ENCODE measurements around the gene ARHGEF17. TPM values are rescaled to one million over a fixed set of nuclear protein-coding genes. Genes with fewer than 3 reads are reported as not detected.
A peak's percentile ranks its signal among the peaks of the same experiment; 100 is the strongest.

The ARHGEF17 gene
- total RNA-seq, 1 experiment from 2014 or later: 3.3 TPM

DNA sequence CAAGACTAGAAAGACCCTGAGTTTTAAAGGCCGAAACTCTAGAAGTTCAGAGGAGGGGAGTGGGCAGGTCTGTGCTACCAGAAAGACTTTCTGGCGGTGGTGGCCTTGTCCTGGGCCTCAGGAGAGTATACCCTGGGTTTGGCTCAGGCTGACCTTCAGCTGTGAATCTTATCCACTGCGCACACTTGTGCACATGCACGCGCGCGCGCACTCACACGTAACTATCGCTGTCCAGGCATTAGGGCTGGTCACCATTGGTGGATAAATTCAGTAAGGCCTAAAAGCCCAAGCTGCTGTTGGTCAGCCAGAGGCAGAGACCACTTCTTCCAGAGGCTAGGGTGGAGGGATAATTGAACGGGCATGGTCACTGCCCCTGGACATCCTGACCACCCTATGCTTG is 25.1 kb downstream of the ARHGEF17 start:
- no peak for DNase-seq (ENCODE audit: low spot score)

DNA sequence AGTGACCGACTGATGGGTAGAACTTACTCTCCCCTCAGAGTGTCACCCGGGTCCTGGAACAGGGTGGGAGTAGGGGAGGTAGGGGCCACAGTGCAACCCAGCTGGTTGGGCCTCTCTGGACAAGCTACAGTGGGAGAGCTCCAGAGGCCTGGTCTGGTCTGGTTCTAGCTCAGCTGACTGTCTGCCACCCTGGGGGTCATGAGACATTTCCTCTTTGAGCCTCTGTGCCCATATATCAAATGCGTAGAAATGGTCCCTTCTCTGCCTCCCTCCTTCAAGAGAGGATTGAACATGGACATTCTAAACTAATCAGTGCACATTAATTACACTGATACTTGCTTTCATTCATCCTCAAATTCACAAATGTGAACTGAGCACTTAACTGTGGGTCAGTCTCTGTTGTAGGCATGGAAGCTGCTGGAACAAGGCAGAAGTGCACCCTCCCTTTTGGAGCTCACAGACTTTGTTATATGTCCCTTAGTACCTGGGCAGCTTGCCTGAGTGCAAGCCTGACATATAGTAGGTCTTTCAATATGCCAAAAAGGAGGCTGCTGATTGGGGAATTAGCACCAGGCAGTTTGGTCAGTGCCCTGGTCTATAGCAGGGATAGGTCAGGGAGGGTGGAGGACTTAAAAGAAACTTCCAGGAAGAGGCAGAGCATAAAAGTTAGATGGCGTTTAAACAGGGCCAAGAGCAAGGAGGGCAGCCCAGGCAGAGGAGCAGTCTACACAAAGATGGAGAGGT is 25.7 kb downstream of the ARHGEF17 start:
- DNase-seq (ENCODE audit: low spot score): no peak

GRCh38 chr11:73334384-73335203 is 26.5 kb downstream of the ARHGEF17 start:
- DNase-seq (ENCODE audit: low spot score): peak; percentile 61

DNA sequence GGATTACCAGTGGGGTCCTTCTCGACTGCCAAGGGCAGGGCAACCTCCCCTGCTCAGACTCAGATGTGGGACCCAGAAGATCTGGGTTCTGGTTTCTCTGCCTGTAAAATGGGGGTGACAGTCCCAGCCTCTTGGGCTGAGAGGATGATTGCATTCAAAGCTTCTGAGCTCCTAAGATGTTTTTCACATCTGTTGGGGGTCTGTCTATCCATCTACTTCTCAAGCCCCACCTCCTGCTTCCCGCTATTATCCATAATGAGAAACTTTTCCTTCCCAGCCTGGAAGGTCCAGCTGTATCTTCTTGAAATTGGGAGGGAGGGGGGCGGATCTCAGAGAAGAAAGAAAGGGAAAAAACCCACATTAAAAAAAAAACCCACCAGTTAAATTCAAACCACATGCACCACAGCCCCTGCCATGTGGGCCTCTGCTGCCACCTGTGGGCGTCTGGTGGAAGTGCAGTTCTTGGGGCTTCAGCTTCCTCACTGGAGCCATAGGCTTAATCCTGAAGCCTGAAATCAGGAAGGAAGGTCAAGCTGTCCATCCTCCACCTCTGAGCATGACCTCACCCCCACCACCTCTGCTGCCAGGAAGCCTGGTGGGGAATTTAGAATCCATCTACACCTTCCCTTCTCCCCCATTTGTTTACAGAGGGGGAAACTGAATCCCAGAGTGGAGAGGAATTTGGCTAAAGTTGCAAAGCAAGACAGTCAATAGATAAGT is 27.3 kb downstream of the ARHGEF17 start:
- DNase-seq (ENCODE audit: low spot score): peak; percentile 55

GRCh38 chr11:73337846-73338245 is 29.8 kb downstream of the ARHGEF17 start:
- no peak for DNase-seq (ENCODE audit: low spot score)

DNA sequence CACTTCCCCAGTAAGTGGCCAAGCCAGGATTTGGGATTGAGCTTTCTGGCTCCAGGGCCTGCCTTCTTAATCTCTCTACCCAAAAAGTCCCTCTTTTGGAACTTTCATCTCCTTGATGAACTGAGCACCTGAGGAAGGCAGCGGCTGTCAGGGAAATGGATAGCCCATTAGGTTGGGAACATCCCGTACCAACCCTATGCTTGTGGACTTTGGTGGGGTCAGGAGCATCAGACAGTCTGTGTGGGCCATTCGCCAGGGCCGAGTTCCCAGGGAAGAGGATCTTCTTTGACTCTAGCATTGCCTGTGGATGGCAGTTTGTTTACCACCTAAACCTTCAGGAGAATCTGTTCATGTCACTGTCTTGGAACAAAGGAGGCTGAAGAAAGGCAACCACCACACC is 30.2 kb downstream of the ARHGEF17 start:
- DNase-seq (ENCODE audit: low spot score): no peak

GRCh38 chr11:73340164-73340563 is 32.1 kb downstream of the ARHGEF17 start:
- no peak for DNase-seq (ENCODE audit: low spot score)

DNA sequence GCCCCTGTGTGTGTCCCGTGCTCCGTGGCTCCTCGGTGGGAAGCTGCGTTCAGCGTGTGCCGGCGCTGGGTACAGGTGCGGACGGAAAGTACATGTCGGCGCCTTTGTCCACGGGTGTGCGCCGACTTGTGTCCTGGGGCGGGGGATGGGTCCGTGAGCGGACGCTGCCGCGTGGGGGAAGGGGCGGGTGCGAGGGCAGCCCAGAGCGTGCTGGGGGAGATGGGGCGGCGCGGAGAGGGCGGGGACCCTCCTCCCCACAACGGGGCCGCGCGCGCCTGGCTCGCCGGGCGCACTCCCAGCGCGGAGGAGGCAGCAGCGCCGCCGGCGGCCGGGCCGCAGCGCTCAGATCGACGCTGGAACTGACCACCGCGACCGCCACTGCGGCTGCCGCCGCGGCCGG is 34.6 kb downstream of the ARHGEF17 start:
- no peak for DNase-seq (ENCODE audit: low spot score)

DNA sequence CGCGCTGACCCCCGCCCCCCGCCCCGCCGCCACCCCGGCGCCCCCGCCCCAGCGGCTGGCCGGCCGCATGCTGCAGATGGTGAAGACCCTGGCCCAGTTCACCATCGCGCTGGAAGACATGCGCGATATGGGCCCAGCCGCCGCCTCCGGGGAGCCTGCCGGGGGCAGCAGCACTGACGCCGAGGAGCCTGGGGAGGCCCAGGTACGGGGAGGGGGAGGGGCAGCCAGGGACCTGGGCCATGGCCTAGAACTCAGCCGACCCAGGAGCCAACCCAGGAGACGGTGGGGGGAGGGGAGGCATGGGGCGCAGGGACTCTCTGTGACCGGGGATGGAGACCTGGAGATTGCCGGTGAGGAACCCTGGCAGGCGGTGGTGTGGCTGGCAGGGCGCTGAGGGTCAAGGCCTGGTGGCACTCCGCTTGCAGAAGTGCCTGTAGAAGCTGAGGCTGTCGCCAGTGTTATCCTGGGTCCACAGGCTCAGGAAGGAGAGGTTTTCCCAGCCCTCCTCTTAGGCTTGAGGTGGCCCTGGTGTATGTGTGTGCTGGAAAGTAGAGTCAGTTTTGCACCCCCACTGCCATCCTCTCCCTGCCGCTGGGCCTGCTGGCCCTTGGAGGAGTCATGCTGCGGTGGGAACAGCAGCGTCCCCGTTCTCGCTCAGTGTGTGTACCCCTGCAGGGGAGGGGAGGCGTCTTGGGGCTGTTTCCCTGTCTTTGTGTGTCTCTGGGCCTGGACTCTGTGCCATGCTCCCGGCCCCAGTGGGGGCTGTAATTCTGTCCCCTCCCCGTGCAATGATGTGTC is 35.2 kb downstream of the ARHGEF17 start:
- no peak for DNase-seq (ENCODE audit: low spot score)

DNA sequence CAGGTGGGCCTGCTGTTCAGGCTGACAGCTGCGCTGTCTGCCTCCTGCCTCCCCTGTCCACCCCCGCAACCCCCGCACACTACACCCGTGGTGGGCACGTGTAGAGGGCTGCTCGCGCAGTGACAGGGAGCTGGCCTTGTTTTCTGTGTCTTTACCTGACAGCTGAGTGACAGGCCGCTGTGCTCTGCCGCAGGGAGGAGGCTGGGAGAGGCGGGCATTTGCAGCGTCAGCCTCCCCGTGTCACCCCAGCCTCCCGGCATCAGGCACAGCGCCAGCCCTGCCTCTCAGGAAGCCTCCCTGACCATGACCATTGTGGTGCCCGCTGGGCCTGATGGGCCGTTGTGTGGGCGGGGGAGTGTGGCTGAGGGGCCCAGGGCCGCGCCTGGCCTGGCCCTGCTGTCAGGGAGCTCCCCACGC is 36.1 kb downstream of the ARHGEF17 start:
- no peak for DNase-seq (ENCODE audit: low spot score)

DNA sequence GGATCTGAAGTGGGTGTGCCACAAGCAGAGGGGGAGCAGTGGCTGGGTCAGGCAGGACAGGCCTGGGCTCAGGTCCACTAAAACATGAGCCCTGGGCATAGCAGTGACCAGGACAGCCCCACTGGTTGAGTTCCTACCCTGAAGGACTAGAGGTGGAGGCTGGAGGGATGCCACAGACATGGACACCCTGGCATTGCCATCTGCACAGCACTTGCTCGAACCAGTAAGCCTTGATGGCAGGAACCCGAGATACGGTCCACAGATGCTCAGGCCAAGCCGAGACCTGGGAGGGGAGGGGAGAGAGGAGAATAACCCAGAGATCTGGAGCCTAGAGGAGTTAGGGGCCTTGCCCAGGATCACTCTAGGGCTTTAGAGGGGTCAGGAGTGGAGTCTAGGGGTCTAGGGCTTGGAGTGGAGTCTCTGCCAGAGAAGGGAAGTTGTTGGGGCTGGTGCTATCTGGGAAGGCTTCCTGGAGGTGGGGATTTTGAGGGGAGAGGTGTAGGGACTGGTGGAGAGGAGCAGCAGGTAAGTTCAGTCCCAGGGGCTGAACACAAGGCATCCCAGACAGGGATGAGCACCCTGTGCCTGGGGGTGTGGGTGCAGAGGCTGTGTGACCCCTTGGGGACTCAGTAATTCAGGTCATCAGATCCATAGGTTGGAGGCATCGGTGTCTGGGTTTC is 37.5 kb downstream of the ARHGEF17 start:
- DNase-seq (ENCODE audit: low spot score): no peak

- DNase-seq (ENCODE audit: low spot score): no peak
Observed at GRCh38 chr11:73346186-73346935, 38.3 kb downstream of the ARHGEF17 start.

GRCh38 chr11:73347067-73347466 is 39.0 kb downstream of the ARHGEF17 start:
- DNase-seq (ENCODE audit: low spot score): no peak

GRCh38 chr11:73348838-73349237 is 40.8 kb downstream of the ARHGEF17 start:
- no peak for DNase-seq (ENCODE audit: low spot score)

DNA sequence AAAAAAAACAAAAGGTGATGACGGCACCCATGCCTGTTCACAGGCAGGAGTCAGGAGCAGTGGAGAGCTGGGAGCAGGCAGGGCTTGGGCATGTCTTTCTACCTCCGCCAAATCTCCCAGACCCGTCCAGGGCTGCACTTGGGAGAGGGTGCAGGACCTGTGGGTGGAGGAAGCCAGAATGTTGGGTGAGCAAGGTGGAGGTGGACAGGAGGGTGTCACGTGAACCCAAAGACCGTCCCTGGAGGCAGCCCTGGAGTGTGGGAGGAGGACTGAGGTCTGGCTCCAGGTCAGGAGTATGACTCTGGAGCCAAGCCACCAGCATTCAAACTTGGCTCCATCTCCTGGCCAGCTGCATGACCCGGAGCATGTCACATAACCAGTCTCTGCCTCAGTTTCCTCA is 41.6 kb downstream of the ARHGEF17 start:
- no peak for DNase-seq (ENCODE audit: low spot score)

- DNase-seq (ENCODE audit: low spot score): peak; percentile 58
Observed at GRCh38 chr11:73350908-73351636, 43.0 kb downstream of the ARHGEF17 start.

DNA sequence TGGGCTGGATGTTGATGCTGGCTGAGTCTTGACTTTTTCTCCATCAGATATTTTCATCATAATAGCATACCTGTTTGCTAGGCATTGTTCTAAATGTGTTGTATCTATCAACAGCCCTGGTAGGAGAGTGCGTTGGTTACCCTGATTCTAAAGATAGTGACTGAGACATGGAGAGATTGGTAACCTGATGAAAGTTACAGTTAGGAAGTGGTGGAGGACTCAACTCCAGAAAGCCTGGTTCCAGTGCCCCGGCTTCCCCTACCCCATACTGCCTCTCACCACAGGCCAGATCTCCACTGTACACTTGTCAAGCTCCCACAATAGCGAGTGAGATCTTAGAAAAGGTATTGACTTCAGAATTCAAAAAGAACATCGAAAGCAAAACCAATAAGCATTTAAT is 45.3 kb downstream of the ARHGEF17 start:
- no peak for DNase-seq (ENCODE audit: low spot score)

DNA sequence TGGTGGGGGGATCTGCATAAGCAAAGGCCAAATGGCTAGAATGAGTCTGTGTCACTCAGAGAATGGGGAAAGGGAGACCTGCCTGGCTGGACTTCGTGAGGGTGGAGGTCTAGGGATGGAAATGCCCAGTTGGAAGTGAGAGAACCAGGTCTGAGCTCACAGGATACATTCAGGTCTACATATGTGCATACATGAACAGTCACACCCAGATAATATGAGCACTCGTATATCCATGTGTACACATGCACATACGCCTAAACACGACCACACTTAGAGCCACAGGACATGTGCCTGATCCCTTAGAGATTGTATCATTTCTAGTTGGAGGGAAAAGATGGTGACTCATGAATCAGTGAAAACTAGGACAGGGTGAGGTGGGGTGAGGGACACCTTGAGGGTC is 47.0 kb downstream of the ARHGEF17 start:
- no peak for DNase-seq (ENCODE audit: low spot score)

DNA sequence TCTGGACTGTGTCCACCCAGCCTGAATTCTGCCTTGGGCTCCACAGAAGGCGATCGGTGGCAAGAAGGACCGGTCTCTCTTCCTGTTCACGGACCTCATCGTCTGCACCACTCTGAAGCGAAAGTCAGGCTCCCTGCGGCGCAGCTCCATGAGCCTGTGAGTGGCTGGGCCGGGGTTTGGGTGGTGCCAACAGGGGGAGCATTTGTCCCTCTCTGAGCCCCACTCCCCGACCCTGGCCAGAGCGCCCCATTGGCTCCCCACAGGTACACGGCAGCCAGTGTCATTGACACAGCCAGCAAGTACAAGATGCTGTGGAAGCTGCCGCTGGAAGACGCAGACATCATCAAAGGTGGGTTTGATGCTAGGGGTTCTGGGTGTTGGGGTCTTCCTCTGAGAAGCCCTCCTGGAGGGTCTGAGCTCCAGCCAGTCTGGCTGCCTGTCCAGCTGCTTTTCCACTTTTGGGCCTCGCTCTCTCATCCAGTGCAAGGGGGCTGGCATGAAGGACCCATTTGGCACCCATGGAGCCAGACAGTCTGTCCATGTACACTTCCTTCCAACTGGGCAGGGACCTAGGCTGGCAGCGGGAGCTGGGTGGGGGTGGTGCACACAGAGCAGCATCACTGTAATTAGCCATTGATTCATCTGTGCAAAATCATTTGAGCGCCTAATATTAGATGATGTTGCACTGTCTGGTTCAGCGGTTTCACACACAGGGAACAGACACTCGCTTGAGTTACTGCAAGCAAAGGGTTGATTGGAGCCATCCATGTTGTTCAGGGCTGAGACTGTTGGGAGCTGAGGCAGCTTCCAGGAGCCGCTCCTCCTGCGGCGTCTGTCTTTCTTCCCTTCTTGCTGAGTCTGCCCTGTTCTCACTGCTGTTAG is 49.1 kb downstream of the ARHGEF17 start:
- no peak for DNase-seq (ENCODE audit: low spot score)

Data from H4 (cell line).